ENCODE measurements around the gene GLRX5. TPM values are rescaled to one million over a fixed set of nuclear protein-coding genes. Genes with fewer than 3 reads are reported as not detected.

The GLRX5 gene
- total and polyA plus RNA-seq, 2 donors from 2014 or later = 46.7 to 124 TPM

GRCh38 chr14:95514131-95515079 lies 20.4 kb upstream of the GLRX5 start:
- DNase-seq = peak in 3 of 5 donors; percentile 49 to 62 (median 62)
- H3K9ac ChIP-seq (ENCODE audit: low read length in 3 of 3) = no peak overlapping the region

DNA sequence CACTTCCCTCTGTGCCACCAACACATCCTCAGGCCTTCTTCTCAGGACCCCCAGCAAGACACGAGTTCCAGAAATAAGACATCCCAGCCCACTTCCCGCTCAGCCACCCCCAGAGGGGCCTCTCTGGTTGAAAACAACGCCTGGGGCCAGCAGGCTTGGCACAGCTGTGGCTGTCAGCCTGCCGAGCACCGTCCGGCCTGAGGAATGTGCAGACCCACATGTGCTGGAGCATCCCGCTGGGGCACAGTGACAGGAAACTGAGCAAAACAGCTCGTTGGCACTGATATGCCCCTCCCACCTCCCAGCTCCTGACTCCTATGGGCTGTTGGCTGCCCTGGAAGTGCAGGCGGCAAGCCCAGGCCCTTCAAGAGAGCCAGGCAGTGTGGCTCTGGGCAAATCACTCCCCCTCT lies 19.8 kb upstream of the GLRX5 start:
- H3K27me3 ChIP-seq (ENCODE audit: control insufficient read depth, insufficient read depth, low read length) = peaks cover 3% of the 10 kb centered on the region
- peak; percentile 67 to 77 (median 74) for DNase-seq
- TF ChIP-seq, protein P1, sequence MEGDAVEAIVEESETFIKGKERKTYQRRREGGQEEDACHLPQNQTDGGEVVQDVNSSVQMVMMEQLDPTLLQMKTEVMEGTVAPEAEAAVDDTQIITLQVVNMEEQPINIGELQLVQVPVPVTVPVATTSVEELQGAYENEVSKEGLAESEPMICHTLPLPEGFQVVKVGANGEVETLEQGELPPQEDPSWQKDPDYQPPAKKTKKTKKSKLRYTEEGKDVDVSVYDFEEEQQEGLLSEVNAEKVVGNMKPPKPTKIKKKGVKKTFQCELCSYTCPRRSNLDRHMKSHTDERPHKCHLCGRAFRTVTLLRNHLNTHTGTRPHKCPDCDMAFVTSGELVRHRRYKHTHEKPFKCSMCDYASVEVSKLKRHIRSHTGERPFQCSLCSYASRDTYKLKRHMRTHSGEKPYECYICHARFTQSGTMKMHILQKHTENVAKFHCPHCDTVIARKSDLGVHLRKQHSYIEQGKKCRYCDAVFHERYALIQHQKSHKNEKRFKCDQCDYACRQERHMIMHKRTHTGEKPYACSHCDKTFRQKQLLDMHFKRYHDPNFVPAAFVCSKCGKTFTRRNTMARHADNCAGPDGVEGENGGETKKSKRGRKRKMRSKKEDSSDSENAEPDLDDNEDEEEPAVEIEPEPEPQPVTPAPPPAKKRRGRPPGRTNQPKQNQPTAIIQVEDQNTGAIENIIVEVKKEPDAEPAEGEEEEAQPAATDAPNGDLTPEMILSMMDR (IDR thresholded peaks at IDR 0.05; ENCODE audit: borderline replicate concordance, extremely low read depth, insufficient read depth) = no peak
- no peak for FAIRE-seq
- H3K9me3 ChIP-seq (ENCODE audit: control insufficient read depth in 2 of 3, insufficient read depth in 1 of 3, low read length in 3 of 3) = no peaks in the 10 kb centered on the region
- no peaks in the 10 kb centered on the region for H3K36me3 ChIP-seq (ENCODE audit: control insufficient read depth in 2 of 3, insufficient read depth in 3 of 3, low read length in 3 of 3)
- H3K9ac ChIP-seq (ENCODE audit: low read length in 3 of 3) = no peak overlapping the region
- no peak overlapping the region for H3K27ac ChIP-seq (ENCODE audit: low read depth in 2 of 2, low read length in 2 of 2)
- intact Hi-C loops (cut with DNase I) = no loop called here
- peaks cover 0 to 19% (median 3%) of the 10 kb centered on the region in 3 donors for H3K4me1 ChIP-seq (ENCODE audit: control insufficient read depth in 2 of 3, insufficient read depth in 2 of 3, low read depth in 1 of 3, low read length in 3 of 3)
- peak overlapping the region in 2 of 3 donors; percentile 6 to 71 for H3K4me3 ChIP-seq (ENCODE audit: low read length in 3 of 3)

More at GRCh38 chr14:95514131-95515079, 20.4 kb upstream of the GLRX5 start:
- H3K9me3 ChIP-seq (ENCODE audit: control insufficient read depth in 2 of 3, insufficient read depth in 1 of 3, low read length in 3 of 3) = no peaks in the 10 kb centered on the region
- intact Hi-C loops (cut with DNase I) = no loop called here
- no peaks in the 10 kb centered on the region for H3K36me3 ChIP-seq (ENCODE audit: control insufficient read depth in 2 of 3, insufficient read depth in 3 of 3, low read length in 3 of 3)
- H3K27me3 ChIP-seq (ENCODE audit: control insufficient read depth, insufficient read depth, low read length) = peaks cover 3% of the 10 kb centered on the region
- H3K4me3 ChIP-seq (ENCODE audit: low read length in 3 of 3) = no peak overlapping the region
- H3K4me1 ChIP-seq (ENCODE audit: control insufficient read depth in 2 of 3, insufficient read depth in 2 of 3, low read depth in 1 of 3, low read length in 3 of 3) = peaks cover 0 to 19% (median 3%) of the 10 kb centered on the region in 3 donors
- no peak overlapping the region for H3K27ac ChIP-seq (ENCODE audit: low read depth in 2 of 2, low read length in 2 of 2)
- TF ChIP-seq, protein P1 (IDR thresholded peaks at IDR 0.05; ENCODE audit: borderline replicate concordance, extremely low read depth, insufficient read depth) = no peak
- no peak for FAIRE-seq

- intact Hi-C loops (cut with DNase I) = no loop called here
Measured at GRCh38 chr14:95515596-95516552, 19.0 kb upstream of the GLRX5 start.

More at GRCh38 chr14:95515596-95516552, 19.0 kb upstream of the GLRX5 start:
- Histone ChIP-seq H3K36me3 (ENCODE audit: control insufficient read depth in 2 of 3, insufficient read depth in 3 of 3, low read length in 3 of 3) (no peaks in the 10 kb centered on the region), H3K9me3 (ENCODE audit: control insufficient read depth in 2 of 3, insufficient read depth in 1 of 3, low read length in 3 of 3) (no peaks in the 10 kb centered on the region), H3K9ac (ENCODE audit: low read length in 3 of 3) (peak overlapping the region in 2 of 3 donors; percentile 4 to 19), H3K4me3 (ENCODE audit: low read length in 3 of 3) (peak overlapping the region; percentile 24 to 73 (median 71)), H3K27ac (ENCODE audit: low read depth in 2 of 2, low read length in 2 of 2) (no peak overlapping the region), H3K4me1 (ENCODE audit: control insufficient read depth in 2 of 3, insufficient read depth in 2 of 3, low read depth in 1 of 3, low read length in 3 of 3) (peaks cover 0 to 19% (median 3%) of the 10 kb centered on the region in 3 donors), H3K27me3 (ENCODE audit: control insufficient read depth, insufficient read depth, low read length) (peaks cover 3% of the 10 kb centered on the region)
- TF ChIP-seq, protein P1 (IDR thresholded peaks at IDR 0.05; ENCODE audit: borderline replicate concordance, extremely low read depth, insufficient read depth) = no peak
- no peak for FAIRE-seq
- peak; percentile 46 to 90 (median 67) for DNase-seq

Measured in kidney (tissue), 14 donors.